Activated T-helper 2 cell treated with anti-CD3 and anti-CD28 coated beads, Interferon-gamma antibody, Interleukin-2, Interleukin-4, amounts not matched to agents 10 μg/mL and 5 μg/mL and 100 μg/mL, durations not matched to agents 14 hours and 24 hours and 36 hours (primary cell): ENCODE results near the gene PHKG1. TPM values are rescaled to one million over a fixed set of nuclear protein-coding genes. Genes with fewer than 3 reads are reported as not detected.
A peak's percentile ranks its signal among the peaks of the same experiment; 100 is the strongest.
"Not testable (repeated sequence)": the region's sequence is repeated elsewhere in the genome, so short reads cannot be mapped to it uniquely, and the experiment has no call there.

Source experiments
- DNase-seq: peaks from one replicate; pipeline ENCODE4 v3.0.0; 2021; ENCODE audit warnings: low spot score
- H3K27ac Mint-ChIP-seq: one replicate; pipeline ENCODE4 v1.8.0; 2021; ENCODE audit warnings: mixed read lengths
- H3K27me3 Mint-ChIP-seq: one replicate; pipeline ENCODE4 v1.8.0; 2021; ENCODE audit warnings: low read depth, mixed read lengths
- H3K36me3 Mint-ChIP-seq: one replicate; pipeline ENCODE4 v1.8.0; 2021; ENCODE audit warnings: low read depth, mixed read lengths
- H3K4me1 Mint-ChIP-seq: one replicate; pipeline ENCODE4 v1.8.0; 2021; ENCODE audit warnings: low read depth, mixed read lengths
- H3K4me3 Mint-ChIP-seq: one replicate; pipeline ENCODE4 v1.8.0; 2021; ENCODE audit warnings: low read depth, mild to moderate bottlenecking, moderate library complexity, mixed read lengths
- H3K9me3 Mint-ChIP-seq: one replicate; pipeline ENCODE4 v1.8.0; 2021; ENCODE audit warnings: mixed read lengths
- intact Hi-C: fragments of 100-400 bp; cut with micrococcal nuclease; formaldehyde crosslinking; loops from one replicate; pipeline ENCODE4 v1.15.1; 2023
- total RNA-seq: library from RNA; stranded (reverse); gene quantifications from 2 replicates; pipeline ENCODE4 v1.2.3, GENCODE V29; 2022

The PHKG1 gene
- total RNA-seq, 1 donor from 2014 or later, result 2.5 TPM

- Mint-ChIP-seq H3K4me1 (peaks cover 16% of the 10 kb centered on the region), H3K9me3 (no peaks in the 10 kb centered on the region), H3K4me3 (no peak overlapping the region), H3K27me3 (no peaks in the 10 kb centered on the region), H3K36me3 (peaks cover 23% of the 10 kb centered on the region), H3K27ac (no peak overlapping the region)
- no peak for DNase-seq
- intact Hi-C loops, result no loop called here
Measured at GRCh38 chr7:56048245-56048644, 44.5 kb downstream of the PHKG1 start.

- peaks cover 11% of the 10 kb centered on the region for H3K4me1 Mint-ChIP-seq
- peaks cover 18% of the 10 kb centered on the region for H3K36me3 Mint-ChIP-seq
- H3K9me3 Mint-ChIP-seq, H3K27ac Mint-ChIP-seq, H3K4me3 Mint-ChIP-seq, intact Hi-C loops, H3K27me3 Mint-ChIP-seq, DNase-seq: not testable (repeated sequence)
Measured at GRCh38 chr7:56047446-56048116, 45.2 kb downstream of the PHKG1 start.

DNA sequence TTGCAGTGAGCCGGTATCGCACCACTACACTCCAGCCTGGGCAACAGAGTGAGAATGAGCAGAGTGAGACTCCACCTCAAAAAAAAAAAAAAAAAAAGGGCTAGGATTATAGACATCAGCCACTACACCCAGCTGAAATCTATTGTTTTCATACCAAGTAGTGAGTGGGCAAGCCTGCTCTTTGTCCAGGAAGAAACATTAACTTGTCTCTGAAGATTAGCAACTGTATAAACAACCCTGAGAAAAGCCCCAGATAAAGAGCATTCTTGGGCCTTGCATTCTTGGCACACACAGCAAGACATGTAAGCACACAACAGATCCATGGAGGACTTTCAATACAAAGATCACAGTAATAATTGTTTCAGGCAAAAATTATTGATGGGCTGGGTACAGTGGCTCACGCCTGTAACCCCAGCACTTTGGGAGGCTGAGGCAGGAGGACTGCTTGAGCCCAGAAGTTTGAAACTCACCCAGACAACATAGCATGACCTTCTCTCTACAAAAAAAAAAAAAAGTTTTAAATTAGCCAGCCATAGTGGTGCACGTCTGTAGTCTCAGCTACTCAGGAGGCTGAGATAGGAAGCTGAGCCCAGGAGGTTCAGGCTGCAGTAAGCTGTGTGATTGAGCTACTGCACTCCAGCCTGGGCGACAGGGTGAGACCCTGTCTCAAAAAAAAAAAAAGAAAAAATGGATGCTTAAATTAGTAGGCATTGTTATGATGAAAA lies 45.9 kb downstream of the PHKG1 start:
- Mint-ChIP-seq H3K27ac (no peak overlapping the region), H3K9me3 (no peaks in the 10 kb centered on the region), H3K27me3 (no peaks in the 10 kb centered on the region), H3K4me1 (peaks cover 11% of the 10 kb centered on the region), H3K4me3 (no peak overlapping the region), H3K36me3 (peaks cover 19% of the 10 kb centered on the region)
- intact Hi-C loops, result no loop called here
- no peak for DNase-seq

GRCh38 chr7:56045758-56046157 lies 47.0 kb downstream of the PHKG1 start:
- intact Hi-C loops, DNase-seq, H3K4me3 Mint-ChIP-seq, H3K27ac Mint-ChIP-seq, H3K27me3 Mint-ChIP-seq, H3K9me3 Mint-ChIP-seq: not testable (repeated sequence)
- Mint-ChIP-seq H3K4me1 (peaks cover 11% of the 10 kb centered on the region), H3K36me3 (peaks cover 19% of the 10 kb centered on the region)

GRCh38 chr7:56040730-56041129 lies 52.0 kb downstream of the PHKG1 start:
- no peaks in the 10 kb centered on the region for H3K4me1 Mint-ChIP-seq
- peaks cover 15% of the 10 kb centered on the region for H3K36me3 Mint-ChIP-seq
- H3K9me3 Mint-ChIP-seq, result no peaks in the 10 kb centered on the region
- H3K27ac Mint-ChIP-seq, result no peak overlapping the region
- H3K27me3 Mint-ChIP-seq, result no peaks in the 10 kb centered on the region
- no peak overlapping the region for H3K4me3 Mint-ChIP-seq
- intact Hi-C loops, result no loop called here
- DNase-seq, result no peak

DNA sequence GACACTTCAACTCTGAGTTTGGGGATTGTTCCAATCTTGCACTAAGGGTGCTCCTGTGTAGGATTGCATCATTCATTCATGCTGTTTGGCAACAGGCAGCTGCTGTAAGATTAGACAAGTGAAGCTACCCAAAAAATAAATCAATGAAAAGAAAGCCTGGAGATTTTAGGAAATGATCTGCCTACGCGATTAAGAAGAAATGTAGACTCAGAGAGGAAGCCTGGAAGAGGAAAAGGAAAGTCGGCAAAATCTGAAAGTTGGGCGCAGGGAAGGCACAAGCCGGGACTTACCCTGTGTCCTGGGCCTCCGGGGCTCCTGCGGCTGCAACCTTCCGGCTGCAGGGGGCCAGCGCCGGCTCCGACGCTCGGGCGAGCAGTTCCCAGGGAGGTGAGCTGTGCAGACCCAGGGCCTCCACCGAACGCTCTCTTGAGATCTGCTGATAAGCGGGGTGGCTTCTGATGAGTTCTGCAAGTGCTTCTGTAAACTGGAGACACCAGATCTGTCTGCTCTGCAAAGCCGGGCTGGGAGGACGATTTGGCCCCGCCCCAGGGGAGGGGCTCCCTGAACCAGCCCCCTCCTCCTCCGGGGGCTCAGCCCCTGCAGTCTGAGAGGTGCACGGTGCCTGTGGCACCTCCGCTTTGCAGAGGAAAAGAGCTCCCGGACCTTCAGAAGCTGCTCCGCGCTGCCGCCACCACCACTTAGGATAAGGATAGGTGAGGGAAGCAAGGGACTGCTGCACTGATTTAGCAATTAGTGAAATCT lies 58.9 kb downstream of the PHKG1 start:
- H3K9me3 Mint-ChIP-seq, result no peaks in the 10 kb centered on the region
- peak overlapping the region; percentile 88 for H3K4me3 Mint-ChIP-seq
- H3K4me1 Mint-ChIP-seq, result peaks cover 12% of the 10 kb centered on the region
- H3K27ac Mint-ChIP-seq, result peak overlapping the region; percentile 75
- peak; percentile 75 for DNase-seq
- intact Hi-C loops, result loop anchor here (1.0 to 2.0 kb wide), 2 partner anchors 17 to 31 kb away; partner anchors contain the start of genes CCT6A, PSPH and SUMF2
- H3K36me3 Mint-ChIP-seq, result peaks cover 18% of the 10 kb centered on the region
- no peaks in the 10 kb centered on the region for H3K27me3 Mint-ChIP-seq

GRCh38 chr7:56032578-56032977 lies 60.2 kb downstream of the PHKG1 start:
- intact Hi-C loops, DNase-seq, H3K27me3 Mint-ChIP-seq, H3K27ac Mint-ChIP-seq, H3K9me3 Mint-ChIP-seq: not testable (repeated sequence)
- Mint-ChIP-seq H3K4me3 (peak overlapping the region; percentile 33), H3K4me1 (peaks cover 12% of the 10 kb centered on the region), H3K36me3 (peaks cover 21% of the 10 kb centered on the region)

DNA sequence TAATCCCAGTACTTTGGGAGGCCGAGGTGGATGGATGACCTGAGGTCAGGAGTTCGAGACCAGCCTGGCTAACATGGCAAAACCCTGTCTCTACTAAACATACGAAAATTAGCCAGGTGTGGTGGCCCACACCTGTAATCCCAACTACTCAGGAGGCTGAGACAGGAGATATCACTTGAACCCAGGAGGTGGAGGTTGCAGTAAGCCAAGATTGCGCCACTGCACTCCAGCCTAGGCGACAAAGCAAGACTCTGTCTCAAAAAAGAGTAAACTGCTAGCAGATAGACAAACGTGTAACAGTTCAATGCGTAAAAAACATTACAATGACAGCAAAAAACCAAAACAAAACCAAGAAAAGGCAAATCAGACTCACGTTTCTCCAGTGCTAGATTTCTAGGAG lies 61.2 kb downstream of the PHKG1 start:
- DNase-seq, H3K27ac Mint-ChIP-seq, intact Hi-C loops, H3K9me3 Mint-ChIP-seq, H3K27me3 Mint-ChIP-seq: not testable (repeated sequence)
- Mint-ChIP-seq H3K4me3 (peak overlapping the region; percentile 15), H3K4me1 (peaks cover 13% of the 10 kb centered on the region), H3K36me3 (peaks cover 23% of the 10 kb centered on the region)

DNA sequence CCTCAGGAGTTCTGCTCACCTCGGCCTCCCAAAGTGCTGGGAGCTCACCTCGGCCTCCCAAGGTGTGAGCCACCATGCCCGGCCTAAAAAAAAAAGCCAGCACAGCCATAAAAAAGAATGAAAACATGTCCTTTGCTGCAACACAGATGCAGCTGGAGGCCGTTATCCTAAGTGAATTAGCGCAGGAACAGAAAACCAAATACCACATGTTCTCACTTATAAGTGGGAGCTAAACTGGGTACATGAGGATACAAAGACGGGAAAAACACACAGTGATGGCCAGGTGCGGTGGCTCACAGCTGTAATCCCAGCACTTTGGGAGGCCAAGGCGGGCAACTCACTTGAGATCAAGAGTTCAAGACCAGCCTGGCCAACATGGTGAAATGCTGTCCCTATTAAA lies 62.4 kb downstream of the PHKG1 start:
- Mint-ChIP-seq H3K36me3 (peaks cover 27% of the 10 kb centered on the region), H3K27ac (no peak overlapping the region), H3K4me3 (no peak overlapping the region), H3K4me1 (peaks cover 14% of the 10 kb centered on the region), H3K9me3 (no peaks in the 10 kb centered on the region), H3K27me3 (no peaks in the 10 kb centered on the region)
- intact Hi-C loops, result no loop called here
- no peak for DNase-seq

Other genes starting within 250 kb of the PHKG1 start
- gene SEPTIN14, start 230.2 kb downstream of the PHKG1 start, total RNA-seq, result not detected in 2 replicates
- gene ZNF713, start 205.5 kb downstream of the PHKG1 start, total RNA-seq, result 1.7 and 2.9 TPM in 2 replicates
- 28.3 and 29.4 TPM in 2 replicates for gene MRPS17, start 141.1 kb downstream of the PHKG1 start, total RNA-seq
- 52.3 and 56.3 TPM in 2 replicates for gene NIPSNAP2, start 128.4 kb downstream of the PHKG1 start, total RNA-seq
- gene PSPH, start 41.5 kb downstream of the PHKG1 start, total RNA-seq, result 18.4 and 20.8 TPM in 2 replicates
- gene CCT6A, start 41.2 kb downstream of the PHKG1 start, total RNA-seq, result 259 and 263 TPM in 2 replicates
- 153 and 158 TPM in 2 replicates for gene SUMF2, start 28.7 kb downstream of the PHKG1 start, total RNA-seq
- 660 TPM in 2 replicates for gene CHCHD2, start 13.5 kb upstream of the PHKG1 start, total RNA-seq
- not detected in 2 replicates for gene NUPR2, start 23.5 kb upstream of the PHKG1 start, total RNA-seq